Stimulated activated CD4-positive, alpha-beta T cell treated with anti-CD3 and anti-CD28 coated beads, Interleukin-4, amount 100 ng/mL, for 1 hour (primary cell): ENCODE measurements around the gene TAAR8.
A peak's percentile ranks its signal among the peaks of the same experiment; 100 is the strongest.
"Not testable (repeated sequence)": the region's sequence is repeated elsewhere in the genome, so short reads cannot be mapped to it uniquely, and the experiment has no call there.

Experiments
- DNase-seq: peaks from one replicate; pipeline ENCODE4 v3.0.0-alpha.2; 2020

The TAAR8 gene

DNA sequence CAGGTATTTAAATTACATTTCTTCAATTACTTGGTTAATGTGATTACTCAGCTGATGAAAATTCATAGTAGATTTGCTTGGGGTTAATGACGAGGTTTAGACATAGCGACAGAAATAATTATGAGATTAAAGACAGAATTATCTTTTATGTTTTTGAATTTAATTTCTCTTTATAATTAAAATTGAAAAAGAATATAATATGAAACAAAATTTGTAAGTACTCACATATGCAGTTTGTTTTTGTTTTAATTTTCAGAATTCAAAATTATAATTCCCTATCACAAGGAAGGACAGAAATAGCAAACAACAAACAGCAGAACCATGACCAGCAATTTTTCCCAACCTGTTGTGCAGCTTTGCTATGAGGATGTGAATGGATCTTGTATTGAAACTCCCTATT lies at the start of gene TAAR8:
Gene TAAR8, plus strand, starts transcription at position 301 of the 400 bp plus-strand sequence. Its CDS starts 21 bp downstream, at position 322.
- no peak for DNase-seq

DNA sequence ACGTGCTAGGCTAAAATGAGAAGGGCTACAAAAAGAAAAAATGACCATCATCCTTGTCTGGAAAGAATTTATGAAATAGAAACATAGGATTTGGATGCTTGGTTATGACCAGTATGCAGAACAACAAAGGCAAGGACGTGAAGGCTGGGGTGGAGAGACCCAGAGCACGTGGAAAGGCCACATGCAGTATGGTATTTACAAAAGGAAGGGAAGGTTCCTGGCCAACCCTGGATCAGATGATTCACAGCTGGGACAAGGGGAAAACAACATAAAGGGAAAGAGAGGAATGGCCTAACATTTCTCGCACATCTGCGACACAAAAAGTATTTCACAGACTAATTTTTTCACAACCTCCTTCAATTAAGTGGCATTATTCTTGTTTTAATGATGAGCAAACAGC lies 47.7 kb upstream of the TAAR8 start:
- no peak for DNase-seq

DNA sequence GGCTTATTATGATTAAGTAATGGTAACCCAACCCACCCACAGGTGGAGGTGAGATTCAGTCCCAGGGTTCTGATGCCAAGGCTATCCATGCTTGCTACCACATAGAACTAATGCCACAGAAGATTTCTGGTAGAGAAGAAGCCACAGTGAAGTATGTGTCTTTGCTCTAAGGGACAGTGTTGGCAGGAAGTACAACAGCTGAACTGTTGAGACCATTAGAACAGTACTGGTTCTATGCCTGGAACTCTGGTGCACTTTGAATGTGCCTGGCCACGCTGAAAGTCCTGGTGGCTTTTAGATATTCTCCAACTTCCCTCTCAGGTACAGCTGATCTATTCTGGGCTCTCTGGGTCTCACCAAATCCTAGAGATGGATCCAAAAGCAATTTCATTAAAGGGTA lies 47.3 kb upstream of the TAAR8 start:
- no peak for DNase-seq

- no peak for DNase-seq
Measured at GRCh38 chr6:132506461-132506860, 46.0 kb upstream of the TAAR8 start.

DNA sequence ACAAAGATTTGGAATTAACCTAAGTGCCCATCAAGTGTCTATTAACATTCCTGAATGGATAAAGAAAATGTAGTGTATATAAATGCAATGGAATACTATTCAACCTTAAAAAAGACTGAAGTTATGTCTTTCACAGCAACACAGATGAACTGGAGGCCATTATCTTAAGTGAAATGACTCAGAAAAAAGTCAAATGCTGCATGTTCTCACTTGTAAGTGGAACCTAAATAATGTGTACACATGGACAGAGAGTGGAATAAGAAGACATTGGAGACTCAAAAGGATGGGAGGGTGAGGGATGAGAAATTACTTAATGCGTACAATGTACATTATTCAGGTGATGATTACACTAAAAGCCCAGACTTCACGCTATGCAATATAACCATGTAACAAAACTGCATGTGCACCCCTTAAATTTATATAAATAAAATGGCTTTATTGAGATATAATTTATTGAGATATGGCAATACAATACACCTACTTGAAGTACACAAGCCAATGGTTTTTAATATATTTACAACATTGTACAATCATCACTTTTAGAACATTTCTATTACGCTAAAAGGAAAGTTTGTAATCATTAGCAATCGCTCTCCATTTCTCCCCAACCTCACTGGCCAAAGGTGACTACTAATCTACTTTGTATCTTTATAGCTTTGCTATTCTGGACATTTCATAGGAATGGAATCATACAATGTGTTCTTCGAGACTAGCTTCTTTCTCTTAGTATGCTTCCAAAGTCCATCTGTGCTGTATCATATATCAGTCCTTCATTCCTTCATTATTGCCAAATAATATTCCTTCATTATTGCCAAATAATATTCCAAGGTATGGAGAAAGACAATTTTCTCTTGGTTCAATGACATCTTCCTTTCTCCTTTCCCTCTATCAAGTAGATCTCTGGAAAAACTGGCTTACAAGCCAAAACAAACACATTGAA lies 45.3 kb upstream of the TAAR8 start:
- DNase-seq: no peak

DNA sequence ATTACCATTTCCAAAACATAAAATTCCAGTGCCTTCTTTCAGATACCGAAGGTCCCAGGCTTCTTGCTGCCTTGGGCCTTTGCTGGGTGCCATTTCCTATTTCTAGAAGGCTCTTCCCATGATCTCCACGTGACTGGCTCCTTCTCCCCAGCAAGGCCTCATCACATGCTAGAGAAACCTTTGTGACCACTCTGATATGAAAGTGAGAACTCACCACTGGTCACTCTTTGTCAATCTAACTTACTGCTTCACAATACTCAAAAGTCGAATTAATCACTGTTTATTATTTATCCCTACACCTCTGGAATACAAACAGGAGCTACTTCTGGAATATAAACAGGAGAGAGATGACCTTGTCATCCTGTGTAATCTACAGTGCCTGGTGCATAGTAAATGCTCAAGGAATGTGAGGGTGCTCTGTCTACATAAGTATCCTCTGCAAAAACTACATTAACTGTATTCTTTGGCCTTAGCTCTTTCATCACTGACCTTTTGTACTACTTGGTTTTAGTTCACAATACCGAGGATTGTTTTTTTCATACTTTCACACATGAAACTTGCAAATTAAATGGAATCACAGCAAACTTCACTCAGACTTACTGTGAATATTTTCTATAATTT lies 41.2 kb upstream of the TAAR8 start:
- DNase-seq: no peak

- DNase-seq: no peak
Measured at GRCh38 chr6:132511831-132512220, 40.6 kb upstream of the TAAR8 start.

GRCh38 chr6:132512342-132512637 lies 40.2 kb upstream of the TAAR8 start:
- no peak for DNase-seq

DNA sequence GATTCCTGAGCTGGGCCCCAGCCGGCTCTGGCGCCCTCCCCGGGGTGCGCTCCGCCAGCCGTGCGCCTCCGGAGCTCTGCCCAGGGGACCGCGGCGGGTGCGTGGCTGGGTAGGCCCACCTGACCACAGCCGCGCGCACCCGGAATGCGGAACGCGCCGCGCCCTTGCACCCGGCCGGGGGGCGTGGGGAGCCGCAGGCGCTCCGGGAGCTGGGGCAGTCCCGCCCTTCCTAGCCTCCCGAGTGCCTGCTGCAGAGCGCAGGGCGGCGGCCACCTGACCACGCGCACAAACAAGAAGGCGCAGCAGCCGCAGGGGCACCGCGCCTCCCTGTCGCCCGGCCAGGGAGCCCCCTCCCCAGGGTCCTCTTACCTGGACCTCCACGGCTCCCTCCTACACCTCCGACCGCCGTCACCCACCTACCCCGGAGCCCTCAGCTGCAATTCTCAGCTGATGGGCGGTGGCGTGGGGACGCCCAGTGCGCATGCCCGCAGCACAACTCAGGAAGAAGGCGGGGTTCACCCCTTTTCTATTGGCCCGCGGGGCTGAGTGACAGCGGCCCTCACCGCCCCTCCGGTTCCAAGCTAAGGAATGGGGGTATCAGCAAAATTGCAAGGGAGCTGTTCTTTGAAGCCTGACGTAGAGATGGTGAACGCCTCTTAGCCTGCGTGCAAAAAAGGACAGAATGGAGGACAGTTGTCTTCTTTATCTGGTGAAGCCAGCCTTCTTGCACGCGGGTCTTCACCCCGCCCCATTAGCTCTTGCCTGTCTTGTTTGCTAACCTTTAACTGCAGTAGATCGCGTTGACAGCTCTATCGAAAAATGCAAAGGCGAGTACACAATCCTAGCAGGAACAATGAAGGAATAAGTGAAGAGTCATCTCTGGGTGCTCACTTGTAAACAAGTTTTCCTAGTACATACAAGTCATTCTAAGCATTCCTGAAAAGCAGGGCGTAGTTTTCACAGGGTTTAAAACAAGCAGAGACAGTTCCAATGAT lies 39.5 kb upstream of the TAAR8 start, which contains the start of gene STX7:
Gene STX7, minus strand, starts transcription at position 479 of the 995 bp plus-strand sequence. CDS start 9,586 bp downstream, outside the sequence.
- peak; percentile 87 for DNase-seq

GRCh38 chr6:132513831-132514545 lies 38.5 kb upstream of the TAAR8 start:
- DNase-seq: no peak

GRCh38 chr6:132515386-132515785 lies 37.1 kb upstream of the TAAR8 start:
- no peak for DNase-seq

GRCh38 chr6:132520953-132521352 lies 31.5 kb upstream of the TAAR8 start:
- DNase-seq: no peak

- no peak for DNase-seq
Measured at GRCh38 chr6:132524646-132525045, 27.8 kb upstream of the TAAR8 start.

GRCh38 chr6:132525866-132526265 lies 26.6 kb upstream of the TAAR8 start:
- no peak for DNase-seq

GRCh38 chr6:132526461-132526860 lies 26.0 kb upstream of the TAAR8 start:
- no peak for DNase-seq

- DNase-seq: no peak
Measured at GRCh38 chr6:132527791-132528190, 24.7 kb upstream of the TAAR8 start.

GRCh38 chr6:132530293-132530974 lies 22.0 kb upstream of the TAAR8 start:
- DNase-seq: peak; percentile 55

DNA sequence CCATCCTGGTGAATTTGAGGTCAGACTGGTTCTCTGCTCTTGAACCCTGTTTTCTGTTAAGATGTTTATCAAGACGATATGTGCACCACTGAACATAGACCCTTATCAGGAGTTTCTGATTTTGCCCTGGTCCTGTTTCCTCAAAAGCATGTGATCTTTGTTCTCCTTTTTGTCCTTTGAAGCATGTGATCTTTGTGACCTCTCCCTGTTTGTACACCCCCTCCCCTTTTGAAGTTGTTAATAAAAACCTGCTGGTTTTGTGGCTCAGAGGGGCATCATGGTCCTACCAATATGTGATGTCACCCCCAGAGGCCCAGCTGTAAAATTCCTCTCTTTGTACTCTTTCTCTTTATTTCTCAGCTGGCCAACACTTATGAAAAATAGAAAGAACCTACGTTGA lies 17.9 kb upstream of the TAAR8 start:
- not testable (repeated sequence) for DNase-seq

DNA sequence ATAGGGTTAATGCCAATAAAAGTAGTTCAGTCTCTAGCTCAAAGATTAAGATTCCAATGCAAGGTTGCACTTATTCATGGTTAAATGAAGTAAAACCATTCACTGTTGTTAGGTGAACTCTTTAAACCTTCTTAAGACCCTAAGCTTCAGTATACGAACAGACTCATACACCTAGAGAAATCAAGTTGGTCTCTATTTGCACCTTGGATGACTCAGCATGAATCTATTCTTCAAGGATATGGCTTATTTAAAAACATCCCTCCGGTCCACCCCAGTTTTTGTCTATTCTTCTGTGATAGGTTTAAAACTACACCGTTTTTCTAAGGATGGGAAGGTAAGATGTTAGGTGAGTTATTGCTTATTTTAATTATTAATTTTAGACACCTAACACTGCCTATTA lies 15.3 kb upstream of the TAAR8 start:
- DNase-seq: no peak

DNA sequence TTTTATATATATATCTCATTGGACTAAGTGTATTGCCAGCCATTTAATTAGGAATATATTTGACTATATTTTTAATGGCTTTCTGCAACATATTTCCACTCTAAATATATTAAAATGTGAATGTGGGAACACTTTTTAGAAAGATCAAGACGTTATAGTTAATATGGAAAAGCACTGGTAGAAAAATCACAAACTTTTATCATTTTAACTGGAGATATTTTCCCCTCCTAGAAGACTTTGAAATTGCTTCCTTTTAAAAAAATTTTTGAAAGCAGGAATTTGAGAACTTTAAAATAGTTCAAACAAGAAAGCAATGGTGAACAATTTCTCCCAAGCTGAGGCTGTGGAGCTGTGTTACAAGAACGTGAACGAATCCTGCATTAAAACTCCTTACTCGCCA lies 14.5 kb upstream of the TAAR8 start, which contains the start of gene TAAR9:
Gene TAAR9, plus strand, starts transcription at position 301 of the 400 bp plus-strand sequence. Its CDS starts 13 bp downstream, at position 314.
- DNase-seq: no peak

DNA sequence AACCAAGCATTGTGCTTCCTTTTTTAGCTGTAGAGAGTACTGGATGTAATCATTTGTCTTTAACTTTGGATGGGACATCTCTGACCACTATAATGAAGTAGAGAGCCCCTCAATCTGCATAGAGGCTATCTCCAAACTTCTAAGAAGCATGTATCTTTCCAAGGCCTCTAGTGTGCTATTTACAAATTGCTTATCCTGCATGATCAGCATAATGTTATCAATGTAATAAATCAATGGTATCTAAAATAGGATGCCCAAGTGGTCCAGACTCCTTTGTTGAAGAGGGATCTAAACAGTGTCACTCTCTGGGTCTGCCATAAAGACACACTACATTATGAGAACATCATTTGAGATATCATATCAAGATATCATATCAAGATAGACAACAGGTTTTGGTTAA lies 7.6 kb upstream of the TAAR8 start:
- no peak for DNase-seq
